Suppressor macrophage (primary cell): ENCODE measurements around the gene SGIP1.
A peak's percentile ranks its signal among the peaks of the same experiment; 100 is the strongest.
"Not testable (repeated sequence)": the region's sequence is repeated elsewhere in the genome, so short reads cannot be mapped to it uniquely, and the experiment has no call there.

ENCODE experiments used
- DNase-seq, 4 experiments: peaks; one replicate each; pipeline ENCODE4 v3.0.0-alpha.2; 2020 to 2022

SGIP1 gene

GRCh38 chr1:66685265-66685664 lies 151.3 kb downstream of the SGIP1 start:
- no peak for DNase-seq

- DNase-seq = no peak
Measured at GRCh38 chr1:66685670-66686069, 151.7 kb downstream of the SGIP1 start.

- DNase-seq = no peak
Measured at GRCh38 chr1:66686406-66686805, 152.5 kb downstream of the SGIP1 start.

GRCh38 chr1:66687358-66687757 lies 153.4 kb downstream of the SGIP1 start:
- DNase-seq = no peak

- no peak for DNase-seq
Measured at GRCh38 chr1:66690666-66691381, 156.9 kb downstream of the SGIP1 start.

GRCh38 chr1:66692681-66693080 lies 158.7 kb downstream of the SGIP1 start:
- no peak for DNase-seq

GRCh38 chr1:66693856-66694255 lies 159.9 kb downstream of the SGIP1 start:
- no peak for DNase-seq

GRCh38 chr1:66695116-66695515 lies 161.2 kb downstream of the SGIP1 start:
- peak; percentile 2 to 37 (median 16) for DNase-seq

- DNase-seq = no peak
Measured at GRCh38 chr1:66696771-66697170, 162.8 kb downstream of the SGIP1 start.

- no peak for DNase-seq
Measured at GRCh38 chr1:66699213-66699612, 165.3 kb downstream of the SGIP1 start.

GRCh38 chr1:66704177-66704875 lies 170.4 kb downstream of the SGIP1 start:
- DNase-seq = no peak

- no peak for DNase-seq
Measured at GRCh38 chr1:66705110-66705509, 171.2 kb downstream of the SGIP1 start.

- no peak for DNase-seq
Measured at GRCh38 chr1:66711420-66711819, 177.5 kb downstream of the SGIP1 start.

GRCh38 chr1:66712839-66713238 lies 178.9 kb downstream of the SGIP1 start:
- DNase-seq = no peak

GRCh38 chr1:66723985-66724384 lies 190.0 kb downstream of the SGIP1 start:
- DNase-seq = no peak

- DNase-seq = peak; percentile 82 to 93 (median 89)
Measured at GRCh38 chr1:66725885-66726665, 192.1 kb downstream of the SGIP1 start.

- no peak for DNase-seq
Measured at GRCh38 chr1:66728021-66728420, 194.1 kb downstream of the SGIP1 start.

- DNase-seq = not testable (repeated sequence)
Measured at GRCh38 chr1:66728716-66729115, 194.8 kb downstream of the SGIP1 start.

GRCh38 chr1:66729119-66729518 lies 195.2 kb downstream of the SGIP1 start:
- no peak for DNase-seq

- DNase-seq = no peak
Measured at GRCh38 chr1:66729523-66729922, 195.6 kb downstream of the SGIP1 start.

GRCh38 chr1:66730462-66730861 lies 196.5 kb downstream of the SGIP1 start:
- DNase-seq = no peak

GRCh38 chr1:66731170-66731865 lies 197.4 kb downstream of the SGIP1 start:
- peak in 1 of 4 experiments; percentile 36 for DNase-seq
